SK-N-SH treated with all-trans-retinoic acid at 6 μM for 48 hours (cell line): Measurements from ENCODE around the gene PACSIN2.

Experiments used
- ESRRG ChIP-seq: fragments of 250-450 bp; sonication (Bioruptor Pico); IDR thresholded peaks from 2 replicates; pipeline ENCODE4 v1.6.1; 2021; ENCODE audit warnings: mild to moderate bottlenecking
- PATZ1 ChIP-seq: fragments of 250-450 bp; sonication (Bioruptor Pico); IDR thresholded peaks from 2 replicates; pipeline ENCODE4 v1.8.0; 2020; ENCODE audit warnings: mild to moderate bottlenecking, moderate library complexity, borderline replicate concordance
- PPARA ChIP-seq: fragments of 250-450 bp; sonication (Bioruptor Pico); IDR thresholded peaks from 2 replicates; pipeline ENCODE4 v1.5.0; 2020; ENCODE audit warnings: mild to moderate bottlenecking, borderline replicate concordance
- ZC3H10 ChIP-seq: fragments of 250-450 bp; sonication (Bioruptor Pico); IDR thresholded peaks from 2 replicates; pipeline ENCODE4 v1.5.1; 2021; ENCODE audit warnings: mild to moderate bottlenecking, moderate library complexity
- ZFP3 ChIP-seq: fragments of 250-450 bp; sonication (Bioruptor Pico); IDR thresholded peaks from 2 replicates; pipeline ENCODE4 v1.5.0; 2020; ENCODE audit warnings: mild to moderate bottlenecking, moderate library complexity
- ZFP30 ChIP-seq: fragments of 450-650 bp; formaldehyde crosslinking; IDR thresholded peaks from 2 replicates; pipeline ENCODE4 v1.5.0; 2022; ENCODE audit warnings: mild to moderate bottlenecking, moderate library complexity
- ZNF565 ChIP-seq: fragments of 450-650 bp; formaldehyde crosslinking; conservative IDR thresholded peaks from 2 replicates; pipeline ENCODE4 v1.5.0; 2020; ENCODE audit warnings: low read depth, mild to moderate bottlenecking, moderate library complexity
- ZNF8 ChIP-seq: fragments of 450-650 bp; formaldehyde crosslinking; IDR thresholded peaks from 2 replicates; pipeline ENCODE4 v1.5.0; 2020; ENCODE audit warnings: mild to moderate bottlenecking, moderate library complexity
- TF ChIP-seq, protein P1 (sequence below): fragments of 250-450 bp; sonication (Bioruptor Pico); IDR thresholded peaks from 2 replicates; pipeline ENCODE4 v1.5.1; 2021; ENCODE audit warnings: mild to moderate bottlenecking, moderate library complexity

GRCh38 chr22:42887523-42888507 lies 127.1 kb downstream of the PACSIN2 start:
- TF ChIP-seq ZNF565 = no peak
- TF ChIP-seq ZFP3 (CRISPR knock-in tag) = no peak
- no peak for TF ChIP-seq PATZ1 (CRISPR knock-in tag)
- TF ChIP-seq ZNF8 (CRISPR knock-in tag) = no peak
- no peak for TF ChIP-seq PPARA (CRISPR knock-in tag)
- no peak for TF ChIP-seq ZC3H10
- TF ChIP-seq, protein P1, sequence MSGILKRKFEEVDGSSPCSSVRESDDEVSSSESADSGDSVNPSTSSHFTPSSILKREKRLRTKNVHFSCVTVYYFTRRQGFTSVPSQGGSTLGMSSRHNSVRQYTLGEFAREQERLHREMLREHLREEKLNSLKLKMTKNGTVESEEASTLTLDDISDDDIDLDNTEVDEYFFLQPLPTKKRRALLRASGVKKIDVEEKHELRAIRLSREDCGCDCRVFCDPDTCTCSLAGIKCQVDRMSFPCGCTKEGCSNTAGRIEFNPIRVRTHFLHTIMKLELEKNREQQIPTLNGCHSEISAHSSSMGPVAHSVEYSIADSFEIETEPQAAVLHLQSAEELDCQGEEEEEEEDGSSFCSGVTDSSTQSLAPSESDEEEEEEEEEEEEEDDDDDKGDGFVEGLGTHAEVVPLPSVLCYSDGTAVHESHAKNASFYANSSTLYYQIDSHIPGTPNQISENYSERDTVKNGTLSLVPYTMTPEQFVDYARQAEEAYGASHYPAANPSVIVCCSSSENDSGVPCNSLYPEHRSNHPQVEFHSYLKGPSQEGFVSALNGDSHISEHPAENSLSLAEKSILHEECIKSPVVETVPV (CRISPR knock-in tag) = no peak
- TF ChIP-seq ESRRG (CRISPR knock-in tag) = no peak
- no peak for TF ChIP-seq ZFP30 (CRISPR knock-in tag)
